Neural cell (in vitro differentiated cells): ENCODE data around the gene TNKS1BP1. TPM values are rescaled to one million over a fixed set of nuclear protein-coding genes. Genes with fewer than 3 reads are reported as not detected.

Source experiments
- H2AFZ ChIP-seq: fragments of 200-600, 300-800 bp; sonication (generic), shearing (Covaris generic); 2 replicates; pipeline ENCODE4 v1.6.0; 2014; ENCODE audit warnings: low read depth, mild to moderate bottlenecking, antibody characterized with exemption, low read length, moderate library complexity
- H3F3A ChIP-seq: fragments of 200-600 bp; shearing (Covaris generic); 2 replicates; pipeline ENCODE4 v1.6.1; 2016; ENCODE audit warnings: mild to moderate bottlenecking, moderate library complexity, mixed read lengths, antibody characterized with exemption, low read length; ENCODE audit not compliant: insufficient read depth, poor library complexity, severe bottlenecking
- H3K27ac ChIP-seq: fragments of 200-600, 300-800 bp; sonication (generic), shearing (Covaris generic); 2 replicates; pipeline ENCODE4 v1.5.1; 2014; ENCODE audit warnings: mild to moderate bottlenecking, low read length, moderate library complexity
- H3K27me3 ChIP-seq: fragments of 300-800, 200-600 bp; sonication (generic), shearing (Covaris generic); 2 replicates; pipeline ENCODE4 v1.6.0; 2014; ENCODE audit warnings: mild to moderate bottlenecking, low read depth, low read length, moderate library complexity; ENCODE audit not compliant: insufficient read depth
- H3K36me3 ChIP-seq: fragments of 300-800, 200-600 bp; sonication (generic), shearing (Covaris generic); 2 replicates; pipeline ENCODE4 v1.5.1; 2014; ENCODE audit warnings: mild to moderate bottlenecking, antibody characterized with exemption, low read length, moderate library complexity; ENCODE audit not compliant: insufficient read depth
- H3K4me2 ChIP-seq: fragments of 300-800, 200-600 bp; sonication (generic), shearing (Covaris generic); 2 replicates; pipeline ENCODE4 v1.6.0; 2014; ENCODE audit warnings: mild to moderate bottlenecking, low read length
- H3K4me3 ChIP-seq: fragments of 300-800, 200-600 bp; sonication (generic), shearing (Covaris generic); 2 replicates; pipeline ENCODE4 v1.5.1; 2014; ENCODE audit warnings: mild to moderate bottlenecking, low read length, moderate library complexity
- H3K79me2 ChIP-seq: fragments of 200-600 bp; shearing (Covaris generic); replicated peaks from 2 replicates; pipeline ENCODE4 v1.6.0; 2014; ENCODE audit warnings: mild to moderate bottlenecking, low read length, moderate library complexity; ENCODE audit not compliant: insufficient read depth
- H3K9ac ChIP-seq: fragments of 300-800, 200-600 bp; sonication (generic), shearing (Covaris generic); 2 replicates; pipeline ENCODE4 v1.6.1; 2016; ENCODE audit warnings: mild to moderate bottlenecking, low read length, mixed read lengths
- H3K9me2 ChIP-seq: fragments of 200-600 bp; shearing (Covaris generic); 2 replicates; pipeline ENCODE4 v1.6.1; 2016; ENCODE audit warnings: mild to moderate bottlenecking, low read length, mixed read lengths; ENCODE audit not compliant: insufficient read depth
- H3K9me3 ChIP-seq: fragments of 200-600, 300-800 bp; sonication (generic), shearing (Covaris generic); 2 replicates; pipeline ENCODE4 v1.6.1; 2016; ENCODE audit warnings: mild to moderate bottlenecking, mixed run types, low read length, moderate library complexity, mixed read lengths
- H4K20me1 ChIP-seq: fragments of 200-600 bp; shearing (Covaris generic); 2 replicates; pipeline ENCODE4 v1.6.1; 2016; ENCODE audit warnings: mild to moderate bottlenecking, mixed run types; ENCODE audit not compliant: insufficient read depth
- EP300 ChIP-seq: fragments of 450-650 bp; conservative IDR thresholded peaks from 2 replicates; pipeline ENCODE4 v1.6.1; 2014; ENCODE audit warnings: antibody characterized with exemption, mild to moderate bottlenecking, moderate library complexity; ENCODE audit not compliant: poor library complexity, severe bottlenecking
- EZH2 ChIP-seq: fragments of 200-600, 300-800 bp; shearing (Covaris generic), sonication (generic); IDR thresholded peaks from 2 replicates; pipeline ENCODE4 v1.6.1; 2014; ENCODE audit warnings: antibody characterized with exemption, low read length, borderline replicate concordance, mild to moderate bottlenecking; ENCODE audit not compliant: insufficient read depth, poor library complexity, severe bottlenecking
- MXI1 ChIP-seq: fragments of 450-650 bp; conservative IDR thresholded peaks from 2 replicates; pipeline ENCODE4 v1.6.1; 2014; ENCODE audit warnings: antibody characterized with exemption, mild to moderate bottlenecking; ENCODE audit not compliant: poor library complexity, severe bottlenecking
- POLR2AphosphoS5 ChIP-seq: IDR thresholded peaks from 2 replicates; pipeline ENCODE4 v1.6.1; 2012
- RAD21 ChIP-seq: fragments of 450-650 bp; conservative IDR thresholded peaks from 2 replicates; pipeline ENCODE4 v1.6.1; 2014; ENCODE audit warnings: antibody characterized with exemption, mild to moderate bottlenecking, moderate library complexity
- SMC3 ChIP-seq: fragments of 450-650 bp; conservative IDR thresholded peaks from 2 replicates; pipeline ENCODE4 v1.6.1; 2014; ENCODE audit warnings: antibody characterized with exemption, mild to moderate bottlenecking, moderate library complexity; ENCODE audit not compliant: poor library complexity
- TAF1 ChIP-seq: IDR thresholded peaks from 2 replicates; pipeline ENCODE4 v1.6.1; 2012; ENCODE audit warnings: low read depth
- polyA plus RNA-seq: library from polyadenylated mRNA; depleted of rRNA; stranded (reverse); fragments of >200 nt; gene quantifications from 2 replicates; pipeline ENCODE4 v1.2.3, GENCODE V29; 2014
- TF ChIP-seq, protein P1 (sequence below): fragments of 450-650 bp; IDR thresholded peaks from 2 replicates; pipeline ENCODE4 v1.5.1; 2014; ENCODE audit warnings: antibody characterized with exemption, mild to moderate bottlenecking, moderate library complexity; ENCODE audit not compliant: poor library complexity, severe bottlenecking
- TF ChIP-seq, protein P2 (sequence below): IDR thresholded peaks from 2 replicates; pipeline ENCODE4 v1.6.1; 2012; ENCODE audit warnings: borderline replicate concordance

TNKS1BP1 gene
- polyA plus RNA-seq, 1 donor from 2014 or later: 8.9 TPM

DNA sequence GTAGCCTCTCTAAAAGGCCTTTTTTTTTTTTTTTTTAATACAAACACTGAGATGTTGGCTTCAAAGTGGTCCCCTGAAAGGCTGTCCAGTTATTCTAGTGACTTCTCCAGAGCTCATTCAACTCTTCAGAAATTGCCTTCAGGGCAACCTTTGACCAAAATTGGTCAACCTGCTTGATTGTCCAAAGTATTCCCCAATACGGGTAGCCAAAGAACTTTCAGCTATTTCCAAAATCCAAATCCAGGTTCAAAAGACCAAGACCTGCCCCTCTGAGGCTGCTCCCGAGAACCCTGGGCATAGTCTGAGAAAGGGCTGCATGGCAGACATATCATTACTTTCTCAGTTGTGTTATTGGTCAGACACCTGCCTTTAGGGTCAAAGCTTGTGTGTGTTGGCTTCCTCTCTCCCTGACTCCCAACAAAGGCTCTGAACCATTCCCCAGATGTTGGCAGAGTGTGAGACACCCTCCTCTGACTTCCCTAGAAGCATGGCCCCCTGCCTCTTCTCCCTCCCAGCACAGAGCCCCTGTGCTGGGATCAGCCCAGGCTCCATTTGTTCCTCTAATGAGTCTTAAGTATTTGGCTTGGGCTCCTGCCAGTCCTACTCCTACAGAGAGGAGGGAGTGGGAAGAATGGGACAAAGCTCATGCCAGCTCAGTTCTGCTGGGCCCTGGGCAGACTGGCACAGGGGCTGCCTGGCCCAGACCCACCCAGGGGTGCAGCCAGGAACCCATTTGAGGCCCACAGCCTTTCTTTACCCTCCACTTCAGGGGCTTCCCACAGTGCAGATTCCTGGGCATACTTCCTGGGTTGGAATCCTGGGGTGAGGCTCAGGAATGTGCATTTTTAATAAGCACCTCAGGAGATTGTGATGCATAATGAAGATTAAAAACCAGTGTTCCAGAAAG lies 30.3 kb downstream of the TNKS1BP1 start:
- Histone ChIP-seq H3K79me2 (no peaks in the 10 kb centered on the region), H3K27ac (no peak overlapping the region), H4K20me1 (no peaks in the 10 kb centered on the region), H3K36me3 (peaks cover 6% of the 10 kb centered on the region), H3F3A (no peaks in the 10 kb centered on the region), H3K9ac (no peak overlapping the region), H3K9me3 (no peaks in the 10 kb centered on the region), H3K4me3 (no peak overlapping the region), H3K9me2 (no peaks in the 10 kb centered on the region), H3K27me3 (no peaks in the 10 kb centered on the region), H2AFZ (no peak overlapping the region), H3K4me2 (no peak overlapping the region)
- TF ChIP-seq EZH2 (no peak), TAF1 (no peak), EP300 (no peak), MXI1 (no peak), SMC3 (no peak), RAD21 (no peak), POLR2AphosphoS5 (no peak)
- TF ChIP-seq, protein P1, sequence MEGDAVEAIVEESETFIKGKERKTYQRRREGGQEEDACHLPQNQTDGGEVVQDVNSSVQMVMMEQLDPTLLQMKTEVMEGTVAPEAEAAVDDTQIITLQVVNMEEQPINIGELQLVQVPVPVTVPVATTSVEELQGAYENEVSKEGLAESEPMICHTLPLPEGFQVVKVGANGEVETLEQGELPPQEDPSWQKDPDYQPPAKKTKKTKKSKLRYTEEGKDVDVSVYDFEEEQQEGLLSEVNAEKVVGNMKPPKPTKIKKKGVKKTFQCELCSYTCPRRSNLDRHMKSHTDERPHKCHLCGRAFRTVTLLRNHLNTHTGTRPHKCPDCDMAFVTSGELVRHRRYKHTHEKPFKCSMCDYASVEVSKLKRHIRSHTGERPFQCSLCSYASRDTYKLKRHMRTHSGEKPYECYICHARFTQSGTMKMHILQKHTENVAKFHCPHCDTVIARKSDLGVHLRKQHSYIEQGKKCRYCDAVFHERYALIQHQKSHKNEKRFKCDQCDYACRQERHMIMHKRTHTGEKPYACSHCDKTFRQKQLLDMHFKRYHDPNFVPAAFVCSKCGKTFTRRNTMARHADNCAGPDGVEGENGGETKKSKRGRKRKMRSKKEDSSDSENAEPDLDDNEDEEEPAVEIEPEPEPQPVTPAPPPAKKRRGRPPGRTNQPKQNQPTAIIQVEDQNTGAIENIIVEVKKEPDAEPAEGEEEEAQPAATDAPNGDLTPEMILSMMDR: no peak
- TF ChIP-seq, protein P2, sequence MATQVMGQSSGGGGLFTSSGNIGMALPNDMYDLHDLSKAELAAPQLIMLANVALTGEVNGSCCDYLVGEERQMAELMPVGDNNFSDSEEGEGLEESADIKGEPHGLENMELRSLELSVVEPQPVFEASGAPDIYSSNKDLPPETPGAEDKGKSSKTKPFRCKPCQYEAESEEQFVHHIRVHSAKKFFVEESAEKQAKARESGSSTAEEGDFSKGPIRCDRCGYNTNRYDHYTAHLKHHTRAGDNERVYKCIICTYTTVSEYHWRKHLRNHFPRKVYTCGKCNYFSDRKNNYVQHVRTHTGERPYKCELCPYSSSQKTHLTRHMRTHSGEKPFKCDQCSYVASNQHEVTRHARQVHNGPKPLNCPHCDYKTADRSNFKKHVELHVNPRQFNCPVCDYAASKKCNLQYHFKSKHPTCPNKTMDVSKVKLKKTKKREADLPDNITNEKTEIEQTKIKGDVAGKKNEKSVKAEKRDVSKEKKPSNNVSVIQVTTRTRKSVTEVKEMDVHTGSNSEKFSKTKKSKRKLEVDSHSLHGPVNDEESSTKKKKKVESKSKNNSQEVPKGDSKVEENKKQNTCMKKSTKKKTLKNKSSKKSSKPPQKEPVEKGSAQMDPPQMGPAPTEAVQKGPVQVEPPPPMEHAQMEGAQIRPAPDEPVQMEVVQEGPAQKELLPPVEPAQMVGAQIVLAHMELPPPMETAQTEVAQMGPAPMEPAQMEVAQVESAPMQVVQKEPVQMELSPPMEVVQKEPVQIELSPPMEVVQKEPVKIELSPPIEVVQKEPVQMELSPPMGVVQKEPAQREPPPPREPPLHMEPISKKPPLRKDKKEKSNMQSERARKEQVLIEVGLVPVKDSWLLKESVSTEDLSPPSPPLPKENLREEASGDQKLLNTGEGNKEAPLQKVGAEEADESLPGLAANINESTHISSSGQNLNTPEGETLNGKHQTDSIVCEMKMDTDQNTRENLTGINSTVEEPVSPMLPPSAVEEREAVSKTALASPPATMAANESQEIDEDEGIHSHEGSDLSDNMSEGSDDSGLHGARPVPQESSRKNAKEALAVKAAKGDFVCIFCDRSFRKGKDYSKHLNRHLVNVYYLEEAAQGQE: no peak

DNA sequence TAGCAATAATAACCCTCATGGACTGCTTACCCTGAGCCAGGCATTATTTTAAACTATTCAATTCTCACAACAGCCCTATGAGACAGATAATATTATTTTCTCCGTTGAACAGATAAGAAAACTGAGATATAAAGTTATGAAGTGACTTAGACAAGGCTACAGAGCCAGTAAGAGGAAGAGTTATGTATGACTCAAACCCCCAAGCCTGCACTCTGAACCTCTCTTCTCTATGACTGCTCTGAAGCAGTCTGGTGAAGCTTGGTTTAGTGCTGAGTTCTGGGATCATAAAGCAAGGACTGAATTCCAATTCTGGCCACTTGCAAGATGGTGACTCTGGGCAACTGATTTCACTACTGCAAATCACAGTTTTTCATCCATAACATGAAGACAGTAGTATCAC lies 34.5 kb downstream of the TNKS1BP1 start:
- no peak overlapping the region for H3K4me3 ChIP-seq
- H3K79me2 ChIP-seq: no peaks in the 10 kb centered on the region
- H3K9me3 ChIP-seq: no peaks in the 10 kb centered on the region
- H3K4me2 ChIP-seq: no peak overlapping the region
- no peaks in the 10 kb centered on the region for H3F3A ChIP-seq
- H3K9ac ChIP-seq: no peak overlapping the region
- no peaks in the 10 kb centered on the region for H3K9me2 ChIP-seq
- H3K27me3 ChIP-seq: no peaks in the 10 kb centered on the region
- no peak overlapping the region for H2AFZ ChIP-seq
- H3K27ac ChIP-seq: no peak overlapping the region
- TF ChIP-seq, protein P2: no peak
- TF ChIP-seq RAD21 (no peak), EP300 (no peak), POLR2AphosphoS5 (no peak), EZH2 (no peak), TAF1 (no peak), MXI1 (no peak), SMC3 (no peak)
- TF ChIP-seq, protein P1: no peak
- H4K20me1 ChIP-seq: no peaks in the 10 kb centered on the region
- H3K36me3 ChIP-seq: no peaks in the 10 kb centered on the region
